Measurements from ENCODE around the gene TPR. TPM values are rescaled to one million over a fixed set of nuclear protein-coding genes. Genes with fewer than 3 reads are reported as not detected.
A peak's percentile ranks its signal among the peaks of the same experiment; 100 is the strongest.

Gene TPR
- total RNA-seq, 1 donor from 2014 or later = 77.9 TPM

- H3K27ac Mint-ChIP-seq (ENCODE audit: unreplicated experiment) = no peak overlapping the region
- H3K27me3 Mint-ChIP-seq (ENCODE audit: low read depth) = no peaks in the 10 kb centered on the region
- H3K4me3 Mint-ChIP-seq (ENCODE audit: unreplicated experiment) = no peak overlapping the region
- TF ChIP-seq CTCF (IDR thresholded peaks at IDR 0.05) = no peak
- no peaks in the 10 kb centered on the region for H3K9me3 Mint-ChIP-seq (ENCODE audit: low read depth)
- peaks cover 38% of the 10 kb centered on the region for H3K36me3 Mint-ChIP-seq (ENCODE audit: low read depth)
- no peak for DNase-seq (ENCODE audit: low spot score)
- no peaks in the 10 kb centered on the region for H3K4me1 Mint-ChIP-seq (ENCODE audit: low read depth)
Measured at GRCh38 chr1:186340772-186341171, 34.3 kb downstream of the TPR start.

DNA sequence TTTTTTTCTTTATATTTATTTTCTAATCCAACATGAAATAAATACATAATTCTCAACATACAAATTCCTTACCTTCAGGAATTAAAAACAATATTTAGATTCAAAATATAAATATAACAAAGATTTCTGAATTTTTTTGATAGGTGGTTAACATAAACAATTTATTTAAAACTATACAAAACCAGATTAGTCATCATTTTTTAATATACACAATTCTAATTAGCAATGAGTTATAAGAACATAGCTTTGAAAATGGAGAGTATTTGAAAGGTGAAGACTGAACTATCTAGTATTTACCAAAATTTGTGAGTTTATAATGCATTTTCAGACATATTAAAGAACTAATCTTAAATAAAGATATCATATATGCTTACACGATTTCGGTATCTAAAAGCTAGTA lies 37.5 kb downstream of the TPR start:
- no peaks in the 10 kb centered on the region for H3K27me3 Mint-ChIP-seq (ENCODE audit: low read depth)
- DNase-seq (ENCODE audit: low spot score) = no peak
- no peak overlapping the region for H3K27ac Mint-ChIP-seq (ENCODE audit: unreplicated experiment)
- H3K4me3 Mint-ChIP-seq (ENCODE audit: unreplicated experiment) = no peak overlapping the region
- no peaks in the 10 kb centered on the region for H3K4me1 Mint-ChIP-seq (ENCODE audit: low read depth)
- TF ChIP-seq CTCF (IDR thresholded peaks at IDR 0.05) = no peak
- H3K9me3 Mint-ChIP-seq (ENCODE audit: low read depth) = no peaks in the 10 kb centered on the region
- H3K36me3 Mint-ChIP-seq (ENCODE audit: low read depth) = peaks cover 38% of the 10 kb centered on the region

DNA sequence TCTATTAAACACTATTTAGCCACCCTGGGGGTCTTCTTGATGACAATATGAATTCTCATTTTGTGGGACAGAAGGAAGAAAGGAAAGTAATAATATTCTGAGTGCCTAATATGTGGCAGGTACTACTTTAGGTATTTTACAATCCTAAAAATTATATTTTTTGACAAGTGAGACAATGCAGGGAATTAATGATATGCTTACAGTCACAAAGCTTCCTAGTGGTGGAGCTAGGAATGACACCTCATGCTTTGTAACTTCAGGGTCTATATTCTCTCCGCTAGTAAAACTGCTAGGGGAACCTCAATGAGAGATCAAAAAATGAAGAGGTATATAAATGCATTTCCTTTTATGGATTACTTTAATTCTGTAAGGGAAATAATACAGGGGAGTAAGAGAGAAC lies 44.3 kb downstream of the TPR start:
- Mint-ChIP-seq H3K9me3 (ENCODE audit: low read depth) (no peaks in the 10 kb centered on the region), H3K36me3 (ENCODE audit: low read depth) (peaks cover 28% of the 10 kb centered on the region), H3K27ac (ENCODE audit: unreplicated experiment) (no peak overlapping the region), H3K27me3 (ENCODE audit: low read depth) (no peaks in the 10 kb centered on the region), H3K4me1 (ENCODE audit: low read depth) (peaks cover 3% of the 10 kb centered on the region), H3K4me3 (ENCODE audit: unreplicated experiment) (no peak overlapping the region)
- peak; percentile 69 for TF ChIP-seq CTCF (IDR thresholded peaks at IDR 0.05)
- DNase-seq (ENCODE audit: low spot score) = no peak

DNA sequence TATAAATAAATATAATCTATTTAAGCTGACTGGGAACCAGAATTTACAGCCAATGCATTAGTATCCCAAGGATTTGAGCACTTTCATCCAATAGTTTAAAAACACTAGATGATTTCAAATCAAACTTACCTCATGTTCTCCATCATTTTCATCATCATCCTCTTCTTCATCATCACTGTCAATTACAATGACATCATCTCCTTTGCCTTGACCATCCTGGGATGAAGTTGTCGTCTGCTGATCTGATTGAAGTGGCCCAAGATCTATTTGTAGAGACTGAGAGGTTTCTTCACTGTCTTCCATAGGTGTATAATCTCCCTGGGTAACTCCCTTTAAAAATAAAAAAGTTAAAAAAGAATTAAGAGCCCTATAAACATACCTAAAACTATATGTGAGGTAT lies 47.7 kb downstream of the TPR start:
- Mint-ChIP-seq H3K27me3 (ENCODE audit: low read depth) (no peaks in the 10 kb centered on the region), H3K36me3 (ENCODE audit: low read depth) (peaks cover 25% of the 10 kb centered on the region), H3K4me3 (ENCODE audit: unreplicated experiment) (no peak overlapping the region), H3K27ac (ENCODE audit: unreplicated experiment) (no peak overlapping the region), H3K9me3 (ENCODE audit: low read depth) (no peaks in the 10 kb centered on the region), H3K4me1 (ENCODE audit: low read depth) (peaks cover 3% of the 10 kb centered on the region)
- no peak for DNase-seq (ENCODE audit: low spot score)
- no peak for TF ChIP-seq CTCF (IDR thresholded peaks at IDR 0.05)

DNA sequence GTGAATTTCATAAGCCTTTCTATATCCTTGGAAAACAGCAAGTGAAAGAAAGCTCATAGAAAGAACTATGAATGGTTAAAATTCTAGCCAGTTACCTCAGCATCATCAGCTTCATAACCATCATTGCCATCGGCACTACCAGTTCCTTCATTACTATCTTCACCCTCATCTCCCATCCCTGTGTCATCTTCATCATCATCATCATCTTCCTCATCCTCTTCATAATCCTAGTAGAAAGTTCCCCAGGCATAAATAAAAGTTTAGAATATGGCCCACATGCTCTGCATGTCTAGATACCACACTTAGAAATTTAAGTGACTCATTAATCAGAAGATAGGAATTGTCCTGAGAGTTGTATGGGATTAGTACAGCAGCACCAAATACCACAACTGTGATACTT lies 49.0 kb downstream of the TPR start:
- H3K36me3 Mint-ChIP-seq (ENCODE audit: low read depth) = peaks cover 31% of the 10 kb centered on the region
- H3K27ac Mint-ChIP-seq (ENCODE audit: unreplicated experiment) = no peak overlapping the region
- H3K27me3 Mint-ChIP-seq (ENCODE audit: low read depth) = no peaks in the 10 kb centered on the region
- H3K9me3 Mint-ChIP-seq (ENCODE audit: low read depth) = no peaks in the 10 kb centered on the region
- no peak for DNase-seq (ENCODE audit: low spot score)
- H3K4me1 Mint-ChIP-seq (ENCODE audit: low read depth) = peaks cover 3% of the 10 kb centered on the region
- TF ChIP-seq CTCF (IDR thresholded peaks at IDR 0.05) = no peak
- no peak overlapping the region for H3K4me3 Mint-ChIP-seq (ENCODE audit: unreplicated experiment)
